ENCODE measurements around the gene NRCAM. TPM values are rescaled to one million over a fixed set of nuclear protein-coding genes. Genes with fewer than 3 reads are reported as not detected.

NRCAM gene
- total RNA-seq, 1 experiment from 2014 or later = 1.1 TPM

DNA sequence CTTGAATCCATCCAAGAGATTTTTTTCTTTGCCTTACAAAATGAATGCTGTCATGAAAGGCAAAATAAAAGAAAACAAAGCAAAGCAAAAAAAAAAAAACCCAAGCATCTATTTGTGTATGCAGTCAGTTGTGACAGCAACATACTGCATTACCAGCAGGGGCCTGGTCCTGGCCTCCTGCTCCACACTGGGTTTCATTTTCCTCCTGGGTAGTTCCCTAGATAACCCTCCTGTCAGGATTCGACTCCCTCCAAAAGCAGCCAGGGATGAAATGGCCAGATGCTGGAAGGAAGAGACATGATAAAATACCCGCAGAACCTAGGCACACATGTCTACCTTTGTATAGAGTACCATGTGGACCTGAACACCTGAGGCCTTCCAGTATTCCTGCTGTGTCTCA, 148.6 kb downstream of the NRCAM start:
- ChIA-PET POLR2A (no interaction called here), CTCF (no interaction called here)
- DNase-seq (ENCODE audit: unreplicated experiment) = no peak
- Mint-ChIP-seq H3K9me3 (ENCODE audit: unreplicated experiment) (no peaks in the 10 kb centered on the region), H3K4me1 (ENCODE audit: insufficient read depth, unreplicated experiment) (peaks cover 40% of the 10 kb centered on the region), H3K36me3 (ENCODE audit: insufficient read depth, unreplicated experiment) (no peaks in the 10 kb centered on the region), H3K27ac (ENCODE audit: low read depth, unreplicated experiment) (peak overlapping the region; percentile 88), H3K4me3 (ENCODE audit: unreplicated experiment) (no peak overlapping the region), H3K27me3 (ENCODE audit: insufficient read depth, unreplicated experiment) (no peaks in the 10 kb centered on the region)
- intact Hi-C loops (cut with micrococcal nuclease) = no loop called here
- TF ChIP-seq, protein P1, sequence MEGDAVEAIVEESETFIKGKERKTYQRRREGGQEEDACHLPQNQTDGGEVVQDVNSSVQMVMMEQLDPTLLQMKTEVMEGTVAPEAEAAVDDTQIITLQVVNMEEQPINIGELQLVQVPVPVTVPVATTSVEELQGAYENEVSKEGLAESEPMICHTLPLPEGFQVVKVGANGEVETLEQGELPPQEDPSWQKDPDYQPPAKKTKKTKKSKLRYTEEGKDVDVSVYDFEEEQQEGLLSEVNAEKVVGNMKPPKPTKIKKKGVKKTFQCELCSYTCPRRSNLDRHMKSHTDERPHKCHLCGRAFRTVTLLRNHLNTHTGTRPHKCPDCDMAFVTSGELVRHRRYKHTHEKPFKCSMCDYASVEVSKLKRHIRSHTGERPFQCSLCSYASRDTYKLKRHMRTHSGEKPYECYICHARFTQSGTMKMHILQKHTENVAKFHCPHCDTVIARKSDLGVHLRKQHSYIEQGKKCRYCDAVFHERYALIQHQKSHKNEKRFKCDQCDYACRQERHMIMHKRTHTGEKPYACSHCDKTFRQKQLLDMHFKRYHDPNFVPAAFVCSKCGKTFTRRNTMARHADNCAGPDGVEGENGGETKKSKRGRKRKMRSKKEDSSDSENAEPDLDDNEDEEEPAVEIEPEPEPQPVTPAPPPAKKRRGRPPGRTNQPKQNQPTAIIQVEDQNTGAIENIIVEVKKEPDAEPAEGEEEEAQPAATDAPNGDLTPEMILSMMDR (IDR thresholded peaks at IDR 0.05; ENCODE audit: unreplicated experiment) = no peak
- BruUV-seq (replicated peaks) = no TSS peak

DNA sequence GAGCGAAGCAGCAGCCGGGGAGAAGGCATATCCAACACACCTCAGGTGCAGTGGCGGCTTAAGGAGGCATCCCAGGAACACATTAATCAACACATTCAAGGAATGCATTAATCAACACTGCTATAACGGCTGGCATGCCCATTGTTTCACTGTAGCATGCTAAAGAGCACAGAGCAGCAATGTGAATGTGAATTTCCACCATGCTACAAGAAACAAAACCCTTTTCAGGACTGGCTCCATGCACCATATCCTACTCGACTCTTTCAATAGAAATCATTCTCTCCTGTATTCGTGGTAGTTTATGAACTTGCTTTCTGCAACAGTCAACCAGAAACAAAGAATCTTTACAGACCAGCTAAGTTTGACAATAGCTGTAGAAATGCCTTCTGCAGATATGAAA, 149.0 kb downstream of the NRCAM start:
- no TSS peak for BruUV-seq (replicated peaks)
- H3K9me3 Mint-ChIP-seq (ENCODE audit: unreplicated experiment) = no peaks in the 10 kb centered on the region
- peak overlapping the region; percentile 88 for H3K27ac Mint-ChIP-seq (ENCODE audit: low read depth, unreplicated experiment)
- no peaks in the 10 kb centered on the region for H3K36me3 Mint-ChIP-seq (ENCODE audit: insufficient read depth, unreplicated experiment)
- DNase-seq (ENCODE audit: unreplicated experiment) = no peak
- H3K4me1 Mint-ChIP-seq (ENCODE audit: insufficient read depth, unreplicated experiment) = peaks cover 40% of the 10 kb centered on the region
- no peaks in the 10 kb centered on the region for H3K27me3 Mint-ChIP-seq (ENCODE audit: insufficient read depth, unreplicated experiment)
- no peak overlapping the region for H3K4me3 Mint-ChIP-seq (ENCODE audit: unreplicated experiment)
- CTCF ChIA-PET = no interaction called here
- TF ChIP-seq, protein P1 (IDR thresholded peaks at IDR 0.05; ENCODE audit: unreplicated experiment) = no peak
- intact Hi-C loops (cut with micrococcal nuclease) = no loop called here
- POLR2A ChIA-PET = no interaction called here

DNA sequence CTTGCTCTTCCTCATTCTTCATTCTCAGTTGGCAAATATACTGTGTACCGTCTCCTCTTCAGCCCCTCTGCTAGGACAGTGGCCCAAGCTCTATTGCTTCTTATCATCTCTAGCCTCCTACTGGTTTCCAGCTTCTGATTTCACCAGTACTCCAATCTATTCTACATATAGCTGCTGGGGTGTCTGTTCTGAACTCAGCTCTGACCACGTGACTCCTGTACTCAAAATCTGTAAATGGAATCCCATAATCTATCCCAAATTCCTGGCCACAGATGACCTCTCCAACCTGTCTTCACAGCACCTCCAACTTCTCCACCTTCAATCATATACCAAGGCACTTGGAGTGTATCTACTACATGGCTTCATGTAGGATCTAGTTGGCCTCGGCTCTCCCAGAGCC, 152.9 kb downstream of the NRCAM start:
- Mint-ChIP-seq H3K36me3 (ENCODE audit: insufficient read depth, unreplicated experiment) (no peaks in the 10 kb centered on the region), H3K27me3 (ENCODE audit: insufficient read depth, unreplicated experiment) (no peaks in the 10 kb centered on the region), H3K4me3 (ENCODE audit: unreplicated experiment) (no peak overlapping the region), H3K27ac (ENCODE audit: low read depth, unreplicated experiment) (no peak overlapping the region), H3K4me1 (ENCODE audit: insufficient read depth, unreplicated experiment) (peaks cover 17% of the 10 kb centered on the region), H3K9me3 (ENCODE audit: unreplicated experiment) (no peaks in the 10 kb centered on the region)
- POLR2A ChIA-PET = interaction anchor here (0.6 kb wide), 1 partner anchor 1135 kb away, joined by 4 read pairs; no protein-coding TSS in a partner anchor
- intact Hi-C loops (cut with micrococcal nuclease) = no loop called here
- TF ChIP-seq, protein P1 (IDR thresholded peaks at IDR 0.05; ENCODE audit: unreplicated experiment) = no peak
- BruUV-seq (replicated peaks) = no TSS peak
- CTCF ChIA-PET = no interaction called here
- DNase-seq (ENCODE audit: unreplicated experiment) = no peak

DNA sequence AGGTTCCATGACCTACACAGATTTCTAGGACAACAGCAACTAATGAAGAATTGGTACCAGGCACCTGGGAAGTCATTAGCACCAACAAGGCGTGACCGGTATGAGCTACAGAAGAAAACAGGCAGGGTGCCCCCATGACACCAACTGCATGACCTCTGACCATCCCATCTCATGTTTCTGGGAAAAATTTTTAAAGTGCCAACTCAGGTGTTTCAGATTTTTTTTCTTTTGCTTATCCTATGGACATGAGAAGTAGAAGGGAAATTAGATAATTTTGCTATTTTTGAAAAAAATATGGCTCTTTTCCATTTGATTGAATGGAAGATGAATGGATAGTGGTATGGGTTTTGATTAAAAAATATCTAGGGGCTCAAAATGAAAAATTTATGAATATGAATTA, 154.8 kb downstream of the NRCAM start:
- POLR2A ChIA-PET = no interaction called here
- Mint-ChIP-seq H3K27ac (ENCODE audit: low read depth, unreplicated experiment) (no peak overlapping the region), H3K36me3 (ENCODE audit: insufficient read depth, unreplicated experiment) (no peaks in the 10 kb centered on the region), H3K9me3 (ENCODE audit: unreplicated experiment) (no peaks in the 10 kb centered on the region), H3K4me3 (ENCODE audit: unreplicated experiment) (no peak overlapping the region), H3K4me1 (ENCODE audit: insufficient read depth, unreplicated experiment) (peaks cover 9% of the 10 kb centered on the region), H3K27me3 (ENCODE audit: insufficient read depth, unreplicated experiment) (no peaks in the 10 kb centered on the region)
- intact Hi-C loops (cut with micrococcal nuclease) = no loop called here
- DNase-seq (ENCODE audit: unreplicated experiment) = no peak
- BruUV-seq (replicated peaks) = no TSS peak
- CTCF ChIA-PET = no interaction called here
- TF ChIP-seq, protein P1 (IDR thresholded peaks at IDR 0.05; ENCODE audit: unreplicated experiment) = no peak

Data from MCF 10A (cell line).